ENCODE data around the gene MANBA.

MANBA gene

DNA sequence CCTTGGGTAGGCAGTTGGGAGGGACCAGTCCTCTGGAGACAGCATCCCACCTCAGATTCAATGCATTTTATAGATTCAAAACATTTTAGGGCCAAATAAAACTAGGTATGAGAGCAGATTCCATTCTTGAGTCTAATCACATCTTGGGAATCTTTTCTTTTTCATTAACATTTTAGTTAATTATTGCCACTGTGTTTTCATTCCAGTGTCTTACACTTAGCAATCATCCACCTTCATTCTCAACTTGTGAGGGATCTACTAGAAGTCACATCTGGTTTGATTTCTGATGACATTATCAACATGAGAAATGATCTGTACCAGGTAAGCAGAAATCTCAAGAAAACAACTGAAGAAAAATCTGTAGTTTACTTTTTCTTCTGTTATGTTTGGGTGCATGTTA is 160.1 kb downstream of the MANBA start:
- Histone ChIP-seq H3K27me3 (replicated peaks) (no peaks in the 10 kb centered on the region), H3K27ac (no peak overlapping the region), H3K36me3 (replicated peaks) (peaks cover 46% of the 10 kb centered on the region), H3K4me3 (ENCODE audit: low read depth, low read length) (no peak overlapping the region)
- DNase-seq = no peak
- TF ChIP-seq, protein P1, sequence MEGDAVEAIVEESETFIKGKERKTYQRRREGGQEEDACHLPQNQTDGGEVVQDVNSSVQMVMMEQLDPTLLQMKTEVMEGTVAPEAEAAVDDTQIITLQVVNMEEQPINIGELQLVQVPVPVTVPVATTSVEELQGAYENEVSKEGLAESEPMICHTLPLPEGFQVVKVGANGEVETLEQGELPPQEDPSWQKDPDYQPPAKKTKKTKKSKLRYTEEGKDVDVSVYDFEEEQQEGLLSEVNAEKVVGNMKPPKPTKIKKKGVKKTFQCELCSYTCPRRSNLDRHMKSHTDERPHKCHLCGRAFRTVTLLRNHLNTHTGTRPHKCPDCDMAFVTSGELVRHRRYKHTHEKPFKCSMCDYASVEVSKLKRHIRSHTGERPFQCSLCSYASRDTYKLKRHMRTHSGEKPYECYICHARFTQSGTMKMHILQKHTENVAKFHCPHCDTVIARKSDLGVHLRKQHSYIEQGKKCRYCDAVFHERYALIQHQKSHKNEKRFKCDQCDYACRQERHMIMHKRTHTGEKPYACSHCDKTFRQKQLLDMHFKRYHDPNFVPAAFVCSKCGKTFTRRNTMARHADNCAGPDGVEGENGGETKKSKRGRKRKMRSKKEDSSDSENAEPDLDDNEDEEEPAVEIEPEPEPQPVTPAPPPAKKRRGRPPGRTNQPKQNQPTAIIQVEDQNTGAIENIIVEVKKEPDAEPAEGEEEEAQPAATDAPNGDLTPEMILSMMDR (IDR thresholded peaks at IDR 0.05; ENCODE audit: low read depth, low read length, missing control alignments) = no peak
- in situ Hi-C loops (cut with HindIII; ENCODE audit: low pct_ligation_motif_present, low sequenced_read_pairs) = loop anchor here (25.0 kb wide), 1 partner anchor 412 kb away; the partner anchor contains the start of gene SLC9B1

DNA sequence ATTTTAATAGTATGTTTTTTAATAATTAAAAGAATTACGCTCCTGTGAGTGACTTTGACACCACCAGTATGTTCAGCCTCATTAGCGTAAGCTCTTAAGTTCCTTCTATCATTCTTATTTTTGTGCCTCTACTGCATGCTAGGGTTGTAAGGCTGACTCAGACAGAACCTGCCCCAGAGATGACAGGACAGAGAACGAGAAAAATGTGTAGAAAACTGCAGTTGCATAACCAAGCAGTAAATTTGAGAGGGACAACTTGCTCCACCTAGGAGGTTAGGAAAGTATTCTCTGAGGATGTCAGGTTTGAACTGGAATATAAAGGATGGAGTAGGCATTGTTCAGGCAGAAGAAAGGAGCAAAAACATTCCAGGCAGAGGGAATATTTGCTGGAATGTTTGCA is 160.9 kb downstream of the MANBA start:
- in situ Hi-C loops (cut with HindIII; ENCODE audit: low pct_ligation_motif_present, low sequenced_read_pairs) = loop anchor here (25.0 kb wide), 1 partner anchor 412 kb away; the partner anchor contains the start of gene SLC9B1

DNA sequence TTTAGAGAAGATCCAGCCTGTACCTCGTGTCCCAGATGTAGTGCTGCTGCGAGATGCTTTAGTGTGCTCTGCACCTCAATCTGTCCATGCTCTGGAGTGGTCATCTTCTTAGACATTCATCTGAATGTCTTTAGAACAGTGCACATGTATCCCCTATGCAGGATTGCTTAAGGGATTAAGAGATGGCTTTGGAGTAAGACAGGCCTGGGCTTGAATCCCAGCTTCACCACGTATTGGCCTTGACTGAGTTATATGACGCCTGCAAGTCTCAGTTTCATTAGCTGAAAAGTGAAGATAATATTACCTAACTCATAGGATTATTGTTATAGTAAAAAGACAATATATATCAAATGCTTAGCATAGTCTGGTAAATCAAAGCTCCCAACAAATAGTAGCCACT is 161.3 kb downstream of the MANBA start:
- in situ Hi-C loops (cut with HindIII; ENCODE audit: low pct_ligation_motif_present, low sequenced_read_pairs) = no loop called here
- TF ChIP-seq, protein P1 (IDR thresholded peaks at IDR 0.05; ENCODE audit: low read depth, low read length, missing control alignments) = no peak
- no peak for DNase-seq
- no peak overlapping the region for H3K4me3 ChIP-seq (ENCODE audit: low read depth, low read length)
- peak overlapping the region; percentile 35 for H3K27ac ChIP-seq
- no peaks in the 10 kb centered on the region for H3K27me3 ChIP-seq (replicated peaks)
- H3K36me3 ChIP-seq (replicated peaks) = peaks cover 48% of the 10 kb centered on the region

More for the DNA sequence above, 160.9 kb downstream of the MANBA start:
- Histone ChIP-seq H3K27me3 (replicated peaks) (no peaks in the 10 kb centered on the region), H3K36me3 (replicated peaks) (peaks cover 51% of the 10 kb centered on the region), H3K27ac (no peak overlapping the region), H3K4me3 (ENCODE audit: low read depth, low read length) (no peak overlapping the region)
- TF ChIP-seq, protein P1 (IDR thresholded peaks at IDR 0.05; ENCODE audit: low read depth, low read length, missing control alignments) = no peak
- DNase-seq = no peak

DNA sequence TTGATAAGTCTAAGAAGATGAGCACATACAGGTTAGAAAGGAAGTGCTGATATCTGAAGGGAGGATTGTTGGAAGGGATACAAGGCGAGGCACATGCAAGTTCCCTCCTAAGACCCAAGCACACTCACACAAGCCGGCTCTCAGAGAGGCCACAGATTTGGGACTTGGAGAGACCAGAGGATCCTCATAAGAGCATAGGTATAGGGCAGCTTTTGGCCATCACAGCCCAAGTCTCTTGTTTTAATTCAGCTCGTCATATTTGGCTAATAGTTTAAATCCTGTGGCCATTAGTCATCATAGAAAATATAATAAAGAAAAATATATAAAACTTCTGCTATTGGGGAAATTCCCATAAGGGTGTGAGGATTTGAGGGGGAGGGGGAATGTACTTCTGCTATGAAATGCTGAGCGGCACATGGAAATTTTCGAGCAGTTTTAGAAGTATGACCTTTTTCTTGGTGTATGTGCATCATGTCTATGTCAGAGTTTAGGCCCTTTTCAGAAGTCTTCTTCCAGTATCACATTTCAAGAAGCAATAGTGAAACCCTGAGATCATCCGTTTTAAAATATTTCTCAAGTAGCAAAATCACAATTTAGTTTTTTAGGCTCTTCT is 161.9 kb downstream of the MANBA start:
- peaks cover 45% of the 10 kb centered on the region for H3K36me3 ChIP-seq (replicated peaks)
- peak; percentile 61 for DNase-seq
- H3K27ac ChIP-seq = peak overlapping the region; percentile 35
- in situ Hi-C loops (cut with HindIII; ENCODE audit: low pct_ligation_motif_present, low sequenced_read_pairs) = no loop called here
- H3K4me3 ChIP-seq (ENCODE audit: low read depth, low read length) = no peak overlapping the region
- H3K27me3 ChIP-seq (replicated peaks) = no peaks in the 10 kb centered on the region
- TF ChIP-seq, protein P1 (IDR thresholded peaks at IDR 0.05; ENCODE audit: low read depth, low read length, missing control alignments) = no peak

DNA sequence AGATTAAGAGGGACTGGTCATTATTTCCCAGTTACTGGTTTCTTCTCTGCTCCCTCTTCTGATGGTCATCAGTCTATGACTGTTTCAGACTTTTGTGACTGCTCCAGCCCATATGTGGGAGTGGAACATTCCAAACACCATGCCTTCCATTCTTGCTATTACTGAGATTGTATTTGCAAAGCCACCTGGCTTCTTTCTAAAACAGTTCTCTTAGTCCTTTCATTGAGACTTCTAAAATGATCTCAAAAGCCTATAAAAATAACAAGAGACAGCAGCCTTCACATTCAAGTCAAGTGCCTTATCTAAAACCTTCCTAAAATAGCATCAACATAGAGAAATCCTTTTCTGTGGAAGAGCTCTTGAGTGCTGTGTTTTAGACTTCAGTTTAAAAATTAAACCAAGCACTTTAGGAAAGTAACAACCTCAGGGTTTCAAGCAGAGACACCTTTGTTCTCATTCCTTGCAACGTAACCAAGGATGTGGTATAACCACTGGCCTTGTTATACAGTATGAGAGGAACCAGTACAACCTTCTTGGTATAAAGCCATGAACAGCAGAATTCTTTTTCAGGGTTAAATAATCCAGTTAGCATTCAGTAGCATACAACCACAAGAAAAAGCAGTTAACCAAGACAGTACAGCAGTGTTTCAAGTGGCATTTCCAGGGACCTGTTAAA is 162.5 kb downstream of the MANBA start:
- no peaks in the 10 kb centered on the region for H3K27me3 ChIP-seq (replicated peaks)
- H3K27ac ChIP-seq = peak overlapping the region; percentile 35
- H3K4me3 ChIP-seq (ENCODE audit: low read depth, low read length) = no peak overlapping the region
- H3K36me3 ChIP-seq (replicated peaks) = peaks cover 45% of the 10 kb centered on the region
- DNase-seq = peak; percentile 24
- TF ChIP-seq, protein P1 (IDR thresholded peaks at IDR 0.05; ENCODE audit: low read depth, low read length, missing control alignments) = no peak
- in situ Hi-C loops (cut with HindIII; ENCODE audit: low pct_ligation_motif_present, low sequenced_read_pairs) = no loop called here
